Stimulated activated naive CD8-positive, alpha-beta T cell treated with anti-CD3 and anti-CD28 coated beads, Interleukin-15, Interleukin-2, amounts not matched to agents 100 U/mL and 50 U/mL, for 24 hours (primary cell): ENCODE measurements around the gene EYA3.
"Not testable (repeated sequence)": the region's sequence is repeated elsewhere in the genome, so short reads cannot be mapped to it uniquely, and the experiment has no call there.

Source experiments
- ATAC-seq: fragments of 150-1000 bp; cut with Tn5 transposase; one replicate; pipeline ENCODE4 v1.10.0; 2021
- DNase-seq: peaks from one replicate; pipeline ENCODE4 v3.0.0; 2021

The EYA3 gene

DNA sequence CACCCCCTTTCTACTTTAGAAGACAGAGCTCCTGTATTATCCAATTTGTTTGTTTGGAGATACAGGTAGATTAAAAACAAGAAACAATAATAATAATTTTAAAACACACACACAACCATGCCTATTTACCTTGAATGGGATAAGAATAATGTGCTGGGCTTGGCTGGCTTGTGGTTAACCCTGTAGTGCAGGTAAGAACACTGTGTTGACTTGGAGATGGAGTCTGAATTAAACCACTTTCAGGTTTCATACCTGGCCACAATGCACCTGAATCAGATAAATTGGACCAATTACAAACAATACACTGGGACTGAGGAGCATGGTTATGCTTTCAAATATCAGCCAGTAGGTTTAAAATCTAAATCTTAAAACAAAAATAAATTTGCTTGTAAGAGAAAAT, 60.8 kb downstream of the EYA3 start:
- ATAC-seq (no peak), DNase-seq (no peak)

DNA sequence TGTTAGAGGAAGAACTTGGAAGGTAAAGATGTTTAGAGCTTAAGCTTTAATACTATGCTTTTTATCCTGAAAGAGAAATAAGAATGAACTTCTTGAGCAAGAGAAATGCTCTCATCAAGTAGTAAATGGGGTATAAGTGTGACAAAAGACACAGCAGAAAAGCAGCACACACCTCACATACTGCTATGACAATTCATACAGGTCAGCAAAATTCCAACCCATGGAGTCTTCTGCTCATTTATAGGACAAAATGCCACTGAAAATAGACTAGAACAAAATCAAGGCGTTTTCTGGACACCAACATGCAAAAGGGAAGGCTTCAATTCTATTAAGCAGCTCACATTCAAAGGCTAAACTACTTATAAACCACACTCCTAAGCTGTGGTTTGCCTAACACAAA, 61.2 kb downstream of the EYA3 start:
- no peak for ATAC-seq
- DNase-seq: no peak

DNA sequence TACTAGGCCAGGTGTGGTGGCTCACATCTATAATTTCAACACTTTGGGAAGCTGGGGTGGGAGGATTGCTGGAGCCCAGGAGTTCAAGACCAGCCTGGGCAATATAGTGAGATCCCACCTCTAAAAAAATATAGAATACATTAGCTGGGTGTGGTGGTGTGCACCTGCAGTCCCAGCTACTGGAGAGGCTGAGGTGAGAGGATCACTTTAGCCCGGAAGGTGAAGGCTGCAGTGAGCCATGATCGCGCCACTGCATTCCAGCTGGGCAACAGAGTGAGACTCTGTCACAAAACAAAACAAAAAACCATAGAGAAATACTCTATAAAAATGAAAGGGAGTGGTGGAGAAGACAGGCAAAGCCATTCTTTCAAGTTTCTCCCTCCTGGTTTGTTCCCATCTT, 62.1 kb downstream of the EYA3 start:
- no peak for ATAC-seq
- DNase-seq: no peak

DNA sequence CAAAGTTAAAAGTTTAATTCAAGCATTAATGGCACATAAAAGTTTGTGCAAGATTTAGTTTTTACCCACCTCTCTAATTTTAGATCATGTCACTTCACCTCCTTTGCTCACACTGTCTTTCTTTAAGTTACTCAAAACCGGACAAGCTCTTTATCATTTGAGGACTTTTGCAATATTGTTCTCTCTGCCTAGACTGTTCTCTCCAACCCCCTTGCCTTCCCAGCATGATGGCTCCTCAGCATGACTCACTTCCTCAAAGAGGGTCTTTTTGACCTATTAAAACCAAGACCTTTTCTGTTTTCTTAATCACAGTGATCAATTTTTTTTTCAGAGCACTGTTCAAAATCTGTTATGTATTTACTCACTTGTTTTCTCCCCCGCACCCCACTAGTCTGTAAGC, 67.3 kb downstream of the EYA3 start:
- ATAC-seq: no peak
- DNase-seq: no peak

DNA sequence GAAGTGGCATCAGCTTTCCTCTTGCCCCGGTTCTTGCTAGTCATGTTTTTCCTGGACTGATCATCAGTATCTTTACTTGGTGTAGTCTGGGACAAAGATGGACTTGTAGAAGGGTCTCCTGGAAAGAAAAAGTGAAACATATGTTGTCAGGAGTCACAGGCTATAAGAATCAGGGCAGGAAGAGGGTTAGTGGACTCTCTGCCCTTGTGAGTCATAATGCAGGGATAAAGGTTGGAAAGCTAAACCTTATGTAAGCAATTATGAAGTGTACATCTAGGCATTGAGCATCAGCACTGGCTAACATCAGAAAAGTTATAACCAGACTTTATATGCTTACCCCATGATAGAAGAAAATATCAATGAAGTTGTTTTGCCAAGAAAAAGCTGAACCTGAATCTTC, 77.4 kb downstream of the EYA3 start:
- DNase-seq (no peak), ATAC-seq (no peak)

DNA sequence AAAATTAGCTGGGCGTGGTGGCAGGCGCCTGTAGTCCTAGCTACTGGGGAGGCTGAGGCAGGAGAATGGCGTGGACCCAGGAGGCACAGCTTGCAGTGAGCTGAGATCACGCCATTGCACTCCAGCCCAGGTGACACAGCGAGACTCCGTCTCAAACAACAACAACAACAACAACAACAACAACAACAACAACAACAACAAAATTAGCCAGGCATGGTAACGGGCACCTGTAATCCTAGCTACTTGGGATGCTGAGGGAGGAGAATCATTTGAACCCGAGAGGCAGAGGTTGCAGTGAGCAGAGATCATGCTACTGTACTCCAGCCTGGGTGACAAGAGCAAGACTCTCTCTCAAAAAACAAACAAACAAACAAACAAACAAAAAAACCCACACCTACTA, 85.3 kb downstream of the EYA3 start:
- ATAC-seq: not testable (repeated sequence)

DNA sequence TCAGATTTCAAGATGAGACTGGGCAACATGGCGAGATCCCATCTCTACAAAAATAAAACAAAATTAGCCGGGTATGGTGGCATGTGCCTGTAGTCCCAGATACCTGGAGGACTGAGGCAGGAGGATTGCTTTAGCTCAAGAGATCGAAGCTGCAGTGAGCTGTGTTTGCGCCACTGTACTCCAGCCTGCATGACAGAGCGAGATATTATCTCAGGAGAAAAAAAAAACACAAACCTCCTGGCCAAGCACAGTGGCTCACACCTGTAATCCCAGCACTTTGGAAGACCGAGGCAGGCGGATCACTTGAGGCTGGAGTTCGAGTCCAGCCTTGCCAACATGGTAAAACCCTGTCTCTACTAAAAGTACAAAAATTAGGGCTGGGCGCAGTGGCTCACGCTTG, 85.8 kb downstream of the EYA3 start:
- no peak for ATAC-seq
- DNase-seq: no peak

More for the DNA sequence above, 85.3 kb downstream of the EYA3 start:
- not testable (repeated sequence) for DNase-seq

DNA sequence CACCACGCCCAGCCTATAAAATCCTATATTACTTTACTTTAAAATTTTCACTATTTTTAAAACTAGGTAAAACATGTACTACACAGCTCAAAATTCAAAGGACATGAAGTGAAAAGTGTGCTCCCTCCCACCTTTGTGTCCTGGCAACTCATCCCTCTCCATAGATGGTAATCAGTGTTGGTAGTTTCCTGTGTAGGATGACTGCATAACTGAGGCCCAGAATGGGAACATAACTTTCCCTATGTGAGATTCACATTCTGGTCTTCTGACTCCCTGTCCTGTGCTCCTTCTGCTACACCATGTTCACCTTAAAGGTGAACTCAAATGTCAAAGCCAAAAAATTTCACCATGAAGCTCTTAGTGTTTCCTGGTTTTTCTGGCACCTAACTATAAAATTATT, 89.4 kb downstream of the EYA3 start:
- ATAC-seq (no peak), DNase-seq (no peak)

DNA sequence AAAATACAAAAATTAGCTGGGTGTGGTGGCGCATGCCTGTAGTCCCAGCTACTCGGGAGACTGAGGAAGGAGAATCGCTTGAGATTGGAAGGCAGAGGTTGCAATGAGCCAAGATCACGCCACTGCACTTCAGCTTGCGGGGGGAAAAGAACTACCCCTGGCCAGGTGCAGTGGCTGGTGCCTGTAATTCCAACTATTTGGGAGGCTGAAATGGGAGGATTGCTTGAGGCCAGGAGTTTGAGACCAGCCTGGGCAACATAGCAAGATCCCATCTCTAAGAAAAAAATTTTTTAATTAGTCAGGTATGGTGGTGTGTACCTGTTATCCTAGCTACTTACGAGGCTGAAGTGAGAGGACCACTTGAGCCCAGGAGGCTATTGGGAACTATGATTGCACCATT, 93.9 kb downstream of the EYA3 start:
- not testable (repeated sequence) for ATAC-seq, DNase-seq

DNA sequence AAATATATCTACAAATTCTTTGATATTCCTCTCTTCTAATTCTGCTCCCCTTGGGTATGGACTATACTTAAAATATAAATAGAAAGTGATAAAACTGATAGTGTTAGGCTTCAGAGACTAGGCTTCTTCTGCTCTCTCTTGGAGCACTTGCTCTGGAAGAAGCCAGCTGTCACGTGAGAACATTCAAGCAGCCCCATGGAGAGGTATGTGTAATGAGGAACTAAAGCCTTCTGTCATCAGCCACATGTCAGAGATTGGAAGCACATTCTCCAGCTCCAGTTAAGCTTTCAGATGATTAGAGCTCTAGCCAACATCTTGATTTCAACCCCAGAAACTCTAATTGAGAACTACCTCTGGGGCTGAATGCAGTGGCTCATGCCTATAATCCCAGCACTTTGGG, 94.3 kb downstream of the EYA3 start:
- ATAC-seq (no peak), DNase-seq (no peak)

DNA sequence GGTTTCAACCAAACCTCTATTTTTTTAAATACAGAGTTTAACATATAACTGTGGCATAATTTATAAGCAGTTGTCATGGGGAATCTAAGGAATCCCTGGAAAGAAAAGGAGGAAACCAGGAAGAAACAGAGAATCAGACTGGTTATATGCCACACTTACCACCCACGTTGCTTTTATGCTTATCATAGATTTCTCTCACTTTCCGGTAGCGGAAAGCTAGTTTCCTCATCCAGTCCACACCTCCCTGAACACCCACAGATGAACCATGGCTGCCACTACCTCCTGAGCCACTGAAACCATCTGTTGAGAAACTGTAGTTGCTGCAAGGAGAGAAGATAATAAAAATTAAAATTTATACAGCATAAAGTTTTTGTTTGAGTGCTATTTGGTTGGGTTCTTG, 95.2 kb downstream of the EYA3 start:
- ATAC-seq: no peak
- no peak for DNase-seq

DNA sequence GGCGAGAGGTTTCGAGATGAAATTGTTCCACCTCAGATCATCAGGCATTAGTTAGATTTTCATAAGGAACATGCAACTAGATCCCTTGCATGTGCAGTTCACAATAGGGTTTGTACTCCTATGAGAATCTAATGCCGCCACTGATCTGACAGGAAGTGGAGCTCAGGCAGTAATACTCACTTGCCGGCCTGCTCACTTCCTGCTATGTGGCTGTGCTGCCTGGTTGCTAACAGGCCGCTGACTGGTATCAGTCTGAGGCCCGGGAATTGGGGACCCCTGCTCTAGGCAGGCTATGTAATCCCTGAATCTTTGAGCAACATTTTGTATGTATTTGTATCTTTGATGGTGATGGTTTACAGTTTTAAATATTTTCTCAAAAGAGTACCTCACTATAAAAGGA, 96.1 kb downstream of the EYA3 start:
- DNase-seq (peak; percentile 32), ATAC-seq (peak; percentile 66)

DNA sequence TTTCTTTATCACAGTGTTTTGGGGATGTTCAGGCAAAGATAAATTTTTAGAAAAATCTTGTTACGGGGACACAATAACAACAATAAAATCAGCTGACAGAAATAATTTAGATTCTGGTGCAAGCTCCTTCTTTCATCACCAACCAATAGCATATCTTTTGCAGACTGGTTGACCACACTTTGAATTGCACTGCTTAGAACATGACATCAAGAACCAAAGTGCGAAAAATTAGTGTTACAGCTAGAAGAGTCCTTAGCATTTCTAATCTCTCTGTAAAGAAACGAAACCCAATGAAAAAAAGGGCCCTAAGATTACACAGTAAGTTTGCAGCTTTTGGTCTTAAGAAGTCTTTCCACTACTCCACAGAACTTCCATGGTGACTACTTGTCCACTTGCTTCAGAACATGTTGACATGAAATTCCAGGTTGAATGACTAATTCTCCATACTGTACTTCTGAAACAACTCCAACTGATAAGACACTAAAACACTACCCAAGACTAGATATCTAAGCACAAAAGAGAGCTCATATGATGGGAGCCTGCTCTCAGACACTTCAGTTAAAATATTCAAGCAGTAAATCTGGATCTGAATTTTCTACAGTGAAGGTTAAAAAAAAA, 97.4 kb downstream of the EYA3 start:
- no peak for DNase-seq
- no peak for ATAC-seq

DNA sequence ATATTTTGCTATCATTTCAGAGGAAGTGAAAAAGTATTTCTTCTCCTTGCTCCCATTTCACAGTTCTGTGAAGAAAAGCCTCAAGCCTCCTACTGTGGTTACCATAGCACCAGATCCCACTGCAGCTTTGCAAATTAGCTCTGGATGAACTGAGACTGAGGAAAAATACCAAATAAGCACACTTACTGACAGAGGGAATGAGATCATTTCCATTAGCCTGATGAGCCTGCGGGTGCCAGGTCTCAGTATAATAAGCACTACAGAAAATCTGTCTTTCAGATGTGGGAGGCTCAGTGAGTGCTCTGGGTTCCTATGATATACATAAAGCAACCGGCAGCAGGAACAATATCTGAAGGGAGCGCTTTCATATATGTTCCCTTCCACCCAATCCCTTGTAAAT, 107.3 kb downstream of the EYA3 start:
- DNase-seq (no peak), ATAC-seq (no peak)

DNA sequence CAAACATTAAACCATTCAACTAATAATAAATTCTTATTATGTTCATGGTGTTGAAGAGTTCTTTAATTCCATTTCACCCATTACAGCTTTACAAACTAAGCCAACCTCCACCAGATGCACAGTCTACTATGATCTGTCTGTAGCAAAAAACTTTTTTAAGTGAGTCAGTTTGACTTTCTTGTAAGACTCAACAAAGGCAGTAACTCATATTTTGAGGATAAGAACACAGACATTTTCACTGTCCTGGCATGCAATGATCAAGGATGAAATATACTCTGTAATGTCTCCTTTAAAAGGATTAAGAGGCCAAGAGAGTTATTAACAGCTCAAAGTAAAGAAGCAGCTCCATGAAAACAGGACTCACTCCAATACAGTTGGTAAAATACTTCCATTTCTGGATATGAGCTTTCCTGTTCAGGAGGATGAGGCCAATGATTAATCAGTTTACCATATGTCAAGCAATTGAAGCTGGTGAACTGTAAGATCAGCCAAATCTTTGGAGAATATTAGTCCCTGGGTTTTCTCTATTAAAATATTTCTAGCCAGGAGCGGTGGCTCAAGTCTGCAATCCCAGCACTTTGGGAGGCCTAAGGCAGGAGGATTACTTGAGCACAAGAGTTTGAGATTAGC, 108.1 kb downstream of the EYA3 start:
- ATAC-seq: no peak
- no peak for DNase-seq

DNA sequence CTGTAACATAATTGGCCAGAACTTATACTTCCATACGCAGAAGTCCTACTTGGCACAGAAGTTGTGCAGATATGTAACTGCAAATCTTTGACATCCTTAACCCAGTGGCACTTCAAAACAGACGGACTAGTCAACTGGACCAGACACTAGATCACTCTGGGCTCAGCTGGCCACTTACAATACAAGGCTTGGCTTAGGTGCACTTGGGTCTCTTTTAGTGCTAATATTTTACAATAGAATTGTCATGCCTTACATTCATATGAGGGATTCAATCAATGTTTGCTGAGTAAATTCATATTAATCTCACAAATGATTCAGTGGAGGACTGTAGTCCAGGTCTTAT, 108.6 kb downstream of the EYA3 start:
- DNase-seq (no peak), ATAC-seq (no peak)

DNA sequence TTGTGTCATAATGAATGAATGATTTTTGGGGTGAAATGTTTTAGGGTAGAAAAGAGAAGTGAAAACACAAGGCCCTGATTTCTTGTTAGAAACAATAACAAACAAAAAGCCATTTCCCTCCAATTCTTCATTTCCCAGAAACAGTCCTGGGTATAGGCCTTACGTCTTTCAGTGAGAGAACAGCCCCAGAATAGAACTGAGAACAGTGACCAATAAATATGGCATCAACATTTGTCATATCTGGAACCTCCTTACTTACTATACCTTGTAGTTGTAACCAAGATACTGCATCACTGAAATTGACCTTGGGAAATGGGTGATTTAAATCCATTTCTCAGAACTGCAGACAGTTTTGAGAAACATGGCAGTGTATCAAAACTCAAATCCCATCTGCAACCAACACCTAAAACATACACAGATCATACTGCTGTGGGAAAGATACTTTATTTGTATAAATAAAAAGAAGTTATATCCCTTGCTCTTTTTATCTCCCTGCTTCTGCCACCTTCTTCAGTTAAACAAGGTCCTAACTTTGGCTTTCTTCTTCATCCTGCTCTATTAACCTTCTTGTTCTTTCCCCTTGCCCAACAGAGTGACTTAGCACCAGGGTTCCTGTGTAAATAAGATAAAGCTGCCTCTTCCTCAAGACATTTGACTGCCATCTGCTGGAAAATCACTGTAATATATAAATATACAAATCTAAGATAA, 109.1 kb downstream of the EYA3 start:
- DNase-seq (no peak), ATAC-seq (peak; percentile 52)

DNA sequence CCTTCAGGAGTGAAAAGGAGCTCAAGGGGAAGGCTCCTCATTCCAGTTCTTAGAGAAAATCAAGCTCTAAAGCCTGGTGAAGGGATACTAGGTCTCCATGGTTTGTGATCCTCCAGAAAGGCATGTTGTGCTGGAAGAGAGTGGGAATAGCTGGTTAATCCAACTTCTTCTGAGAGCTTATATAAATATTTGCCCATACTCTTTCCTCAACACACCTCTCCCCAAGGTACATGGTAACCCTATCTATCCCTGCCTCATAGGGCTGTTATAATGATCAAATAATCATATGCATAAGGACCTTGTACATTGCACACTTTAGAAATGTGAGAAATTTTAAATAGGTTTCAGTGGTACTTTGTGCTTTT, 114.0 kb downstream of the EYA3 start:
- DNase-seq (no peak), ATAC-seq (no peak)

DNA sequence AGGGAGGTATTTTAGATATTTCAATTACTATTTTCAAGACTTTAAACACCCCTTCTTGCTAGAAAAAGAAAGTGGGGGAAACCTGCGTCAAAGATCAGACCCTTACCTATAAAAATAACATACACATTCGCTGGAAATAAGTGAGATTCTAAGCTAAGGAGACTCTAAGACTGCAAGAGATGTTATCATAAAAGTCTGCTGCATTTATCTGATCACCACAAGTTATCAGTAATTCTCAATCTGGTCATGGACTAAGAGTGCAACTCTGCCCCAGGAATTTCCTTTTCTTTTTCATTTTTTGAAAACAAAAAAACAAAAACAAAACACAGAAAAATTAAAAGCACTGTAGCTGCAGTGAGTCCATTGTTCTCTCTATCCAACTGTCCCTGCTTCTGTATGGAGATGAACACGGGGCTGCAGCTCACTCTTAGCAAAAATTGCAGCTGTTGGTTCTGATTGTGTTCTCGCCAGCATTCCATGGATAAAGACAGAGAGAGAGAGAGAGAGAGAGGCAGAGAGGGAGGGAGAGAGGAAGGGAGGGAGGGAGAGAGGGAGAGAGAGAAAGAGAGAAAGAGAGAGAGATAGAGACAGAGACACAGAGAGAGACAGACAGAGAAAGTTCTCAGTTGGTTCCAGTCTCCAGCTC, 114.5 kb downstream of the EYA3 start:
- DNase-seq: no peak
- ATAC-seq: no peak

DNA sequence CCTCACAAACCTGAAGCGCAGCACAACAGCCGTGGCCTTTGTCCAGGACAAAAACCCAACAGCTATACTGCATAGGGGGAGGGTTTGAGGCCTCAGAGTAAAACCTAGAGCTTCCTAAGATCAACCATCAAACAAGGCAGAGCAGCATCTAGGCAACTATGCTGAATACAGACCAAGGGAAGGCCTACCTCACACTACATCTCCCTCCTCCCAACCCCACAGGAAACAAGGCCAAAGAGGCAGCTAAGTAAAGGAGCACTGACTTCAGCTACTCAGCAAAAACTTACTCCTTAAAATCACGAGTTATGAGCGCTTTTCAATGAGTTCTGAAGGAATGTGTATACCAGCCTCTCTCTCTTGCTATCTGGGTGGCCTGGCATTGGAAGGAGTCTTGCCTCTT, 116.3 kb downstream of the EYA3 start:
- ATAC-seq (no peak), DNase-seq (no peak)

DNA sequence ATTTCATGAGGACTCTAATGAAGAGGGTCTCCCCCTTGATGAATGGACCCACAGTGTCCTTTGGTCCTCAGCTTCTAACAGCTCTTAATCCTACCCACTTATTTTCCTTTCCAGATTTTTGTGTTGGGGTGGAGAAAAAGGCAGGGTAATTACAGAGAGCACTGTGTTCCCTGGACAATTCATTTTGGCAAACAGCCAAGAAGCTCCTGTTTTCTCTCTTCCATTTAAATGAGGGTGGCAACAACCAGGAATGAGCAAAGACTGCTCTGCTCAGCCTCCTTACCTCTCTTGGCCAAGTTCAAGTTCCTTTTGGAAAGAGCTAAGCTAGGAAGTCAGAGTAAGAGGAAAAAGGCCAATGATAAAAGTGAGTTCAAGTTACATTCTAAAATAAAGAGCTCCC, 116.7 kb downstream of the EYA3 start:
- no peak for DNase-seq
- no peak for ATAC-seq

DNA sequence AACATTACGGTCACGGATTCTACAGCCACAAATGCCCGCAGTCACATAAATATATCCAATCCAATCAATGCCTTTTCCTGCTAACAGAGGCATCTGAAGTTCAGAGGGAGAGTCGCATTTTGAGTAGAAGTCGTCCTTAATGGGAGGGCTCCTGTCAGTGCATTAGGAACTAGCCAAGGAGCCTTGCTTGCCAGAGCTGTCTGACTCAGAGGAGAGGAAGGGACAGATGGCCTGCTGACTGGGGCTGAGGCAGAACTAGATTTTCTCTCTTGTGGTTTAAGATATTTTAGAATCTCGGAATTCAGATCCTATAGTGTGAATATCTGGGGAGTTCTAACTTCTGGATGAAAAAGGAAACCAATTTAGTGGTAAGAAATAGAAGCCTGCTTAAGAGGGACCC, 118.0 kb downstream of the EYA3 start:
- DNase-seq (no peak), ATAC-seq (no peak)

DNA sequence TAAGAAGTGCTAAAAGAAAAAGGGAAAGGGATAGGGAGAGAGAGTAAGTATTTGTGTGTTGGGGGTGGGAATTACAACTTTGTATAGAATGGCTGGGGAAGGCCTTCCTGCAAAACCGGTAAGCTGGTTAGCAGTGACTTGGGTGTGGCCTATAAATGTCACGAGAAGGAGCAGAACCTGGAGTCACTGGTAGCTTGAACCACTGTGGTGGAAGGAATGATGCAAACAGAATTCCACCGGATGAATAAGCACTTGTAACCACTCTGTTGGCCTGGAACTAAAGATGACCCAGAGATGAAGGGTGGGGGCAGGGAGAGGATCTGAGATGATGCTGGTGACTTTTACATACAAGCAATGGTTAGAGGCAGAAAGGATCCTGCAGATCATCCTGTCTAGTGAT, 119.7 kb downstream of the EYA3 start:
- DNase-seq (peak; percentile 24), ATAC-seq (peak; percentile 72)
